ENCODE measurements around the gene PSMA5. TPM values are rescaled to one million over a fixed set of nuclear protein-coding genes. Genes with fewer than 3 reads are reported as not detected.

Gene PSMA5
- total RNA-seq, 1 donor from 2014 or later, result 143 TPM

- Histone ChIP-seq H3K4me3 (ENCODE audit: insufficient read depth, low read depth, low read length) (no peak overlapping the region), H3K9me3 (ENCODE audit: insufficient read depth, low read depth, low read length) (no peaks in the 10 kb centered on the region), H3K27me3 (ENCODE audit: insufficient read depth, low read length) (no peaks in the 10 kb centered on the region), H4K20me1 (ENCODE audit: insufficient read depth, low read length) (no peaks in the 10 kb centered on the region), H3K27ac (ENCODE audit: low read depth, low read length) (no peak overlapping the region), H3K9ac (ENCODE audit: low read length) (peak overlapping the region; percentile 21), H3K4me1 (ENCODE audit: insufficient read depth, low read length) (peaks cover 25% of the 10 kb centered on the region), H3K79me2 (ENCODE audit: insufficient read depth, low read length) (peaks cover 84% of the 10 kb centered on the region), H2AFZ (ENCODE audit: low read depth, low read length) (no peak overlapping the region), H3K36me3 (ENCODE audit: insufficient read depth, low read length) (no peaks in the 10 kb centered on the region), H3K4me2 (ENCODE audit: low read length) (peak overlapping the region; percentile 70)
- Mint-ChIP-seq H3K9me3 (ENCODE audit: unreplicated experiment) (peaks cover 2% of the 10 kb centered on the region), H3K4me1 (ENCODE audit: low read depth, unreplicated experiment) (peaks cover 36% of the 10 kb centered on the region), H3K27ac (ENCODE audit: unreplicated experiment) (peak overlapping the region; percentile 72), H3K36me3 (ENCODE audit: low read depth, unreplicated experiment) (no peaks in the 10 kb centered on the region), H3K4me3 (ENCODE audit: unreplicated experiment) (peak overlapping the region; percentile 6), H3K27me3 (ENCODE audit: low read depth, unreplicated experiment) (no peaks in the 10 kb centered on the region)
- FAIRE-seq, result no peak
- no peak for DNase-seq (ENCODE audit: low read depth)
- TF ChIP-seq EZH2 (IDR thresholded peaks at IDR 0.05; ENCODE audit: insufficient read depth, low read length) (no peak), CTCF (IDR thresholded peaks at IDR 0.05; ENCODE audit: insufficient read depth, low read depth, low read length) (no peak)
These were observed 43.0 kb downstream of the PSMA5 start for GRCh38 chr1:109383087-109383779.

- no peak for TF ChIP-seq EZH2 (IDR thresholded peaks at IDR 0.05; ENCODE audit: insufficient read depth, low read length)
- TF ChIP-seq CTCF (IDR thresholded peaks at IDR 0.05; ENCODE audit: insufficient read depth, low read depth, low read length), result no peak
- no peak overlapping the region for H3K4me2 ChIP-seq (ENCODE audit: low read length)
- H3K9me3 ChIP-seq (ENCODE audit: insufficient read depth, low read depth, low read length), result no peaks in the 10 kb centered on the region
- H2AFZ ChIP-seq (ENCODE audit: low read depth, low read length), result no peak overlapping the region
- no peak overlapping the region for H3K27ac Mint-ChIP-seq (ENCODE audit: unreplicated experiment)
- H3K36me3 Mint-ChIP-seq (ENCODE audit: low read depth, unreplicated experiment), result no peaks in the 10 kb centered on the region
- FAIRE-seq, result no peak
- H3K9ac ChIP-seq (ENCODE audit: low read length), result no peak overlapping the region
- H3K4me3 ChIP-seq (ENCODE audit: insufficient read depth, low read depth, low read length), result no peak overlapping the region
- no peaks in the 10 kb centered on the region for H3K27me3 Mint-ChIP-seq (ENCODE audit: low read depth, unreplicated experiment)
- peaks cover 2% of the 10 kb centered on the region for H3K9me3 Mint-ChIP-seq (ENCODE audit: unreplicated experiment)
- no peak overlapping the region for H3K27ac ChIP-seq (ENCODE audit: low read depth, low read length)
- H3K4me3 Mint-ChIP-seq (ENCODE audit: unreplicated experiment), result no peak overlapping the region
- H3K36me3 ChIP-seq (ENCODE audit: insufficient read depth, low read length), result no peaks in the 10 kb centered on the region
- peaks cover 89% of the 10 kb centered on the region for H3K79me2 ChIP-seq (ENCODE audit: insufficient read depth, low read length)
- no peaks in the 10 kb centered on the region for H3K27me3 ChIP-seq (ENCODE audit: insufficient read depth, low read length)
- H3K4me1 ChIP-seq (ENCODE audit: insufficient read depth, low read length), result peaks cover 25% of the 10 kb centered on the region
- peaks cover 36% of the 10 kb centered on the region for H3K4me1 Mint-ChIP-seq (ENCODE audit: low read depth, unreplicated experiment)
- H4K20me1 ChIP-seq (ENCODE audit: insufficient read depth, low read length), result no peaks in the 10 kb centered on the region
- DNase-seq (ENCODE audit: low read depth), result no peak
These were observed 44.7 kb downstream of the PSMA5 start for GRCh38 chr1:109381573-109381972.

GRCh38 chr1:109379907-109380306 lies 46.3 kb downstream of the PSMA5 start:
- FAIRE-seq, result no peak
- no peaks in the 10 kb centered on the region for H4K20me1 ChIP-seq (ENCODE audit: insufficient read depth, low read length)
- Mint-ChIP-seq H3K4me1 (ENCODE audit: low read depth, unreplicated experiment) (peaks cover 31% of the 10 kb centered on the region), H3K4me3 (ENCODE audit: unreplicated experiment) (no peak overlapping the region), H3K9me3 (ENCODE audit: unreplicated experiment) (peaks cover 2% of the 10 kb centered on the region), H3K36me3 (ENCODE audit: low read depth, unreplicated experiment) (no peaks in the 10 kb centered on the region), H3K27ac (ENCODE audit: unreplicated experiment) (no peak overlapping the region), H3K27me3 (ENCODE audit: low read depth, unreplicated experiment) (no peaks in the 10 kb centered on the region)
- peaks cover 25% of the 10 kb centered on the region for H3K4me1 ChIP-seq (ENCODE audit: insufficient read depth, low read length)
- H3K9me3 ChIP-seq (ENCODE audit: insufficient read depth, low read depth, low read length), result no peaks in the 10 kb centered on the region
- H2AFZ ChIP-seq (ENCODE audit: low read depth, low read length), result no peak overlapping the region
- no peaks in the 10 kb centered on the region for H3K27me3 ChIP-seq (ENCODE audit: insufficient read depth, low read length)
- DNase-seq (ENCODE audit: low read depth), result no peak
- H3K9ac ChIP-seq (ENCODE audit: low read length), result no peak overlapping the region
- TF ChIP-seq EZH2 (IDR thresholded peaks at IDR 0.05; ENCODE audit: insufficient read depth, low read length) (no peak), CTCF (IDR thresholded peaks at IDR 0.05; ENCODE audit: insufficient read depth, low read depth, low read length) (no peak)
- peaks cover 83% of the 10 kb centered on the region for H3K79me2 ChIP-seq (ENCODE audit: insufficient read depth, low read length)
- H3K4me2 ChIP-seq (ENCODE audit: low read length), result no peak overlapping the region
- no peak overlapping the region for H3K27ac ChIP-seq (ENCODE audit: low read depth, low read length)
- no peaks in the 10 kb centered on the region for H3K36me3 ChIP-seq (ENCODE audit: insufficient read depth, low read length)
- H3K4me3 ChIP-seq (ENCODE audit: insufficient read depth, low read depth, low read length), result no peak overlapping the region
